Measurements from ENCODE around the gene SNAI3. TPM values are rescaled to one million over a fixed set of nuclear protein-coding genes. Genes with fewer than 3 reads are reported as not detected.
A peak's percentile ranks its signal among the peaks of the same experiment; 100 is the strongest.

The SNAI3 gene
- total and polyA plus RNA-seq, 9 of the 15 experiments (the other 6 are each of a cell fraction or from before 2014, with no cell fraction given) = 0.04 to 4.1 (median 0.80) TPM; not detected in 1

- TF ChIP-seq USF2 (CRISPR knock-in tag; IDR thresholded peaks at IDR 0.05) (0 out of 2 replicates have a peak, but pooled peaks have one; percentile 6), ZFP91 (CRISPR knock-in tag; IDR thresholded peaks at IDR 0.05) (no peak), ZNF398 (CRISPR knock-in tag; IDR thresholded peaks at IDR 0.05) (no peak), ZNF766 (CRISPR knock-in tag; conservative IDR thresholded peaks at IDR 0.05) (no peak), VEZF1 (CRISPR knock-in tag; IDR thresholded peaks at IDR 0.05) (peak; percentile 72), ETV6 (IDR thresholded peaks at IDR 0.05; ENCODE audit: borderline replicate concordance in 1 of 2, low read depth in 2 of 2, low read length in 1 of 2) (no peak), ETV6 (CRISPR knock-in tag; IDR thresholded peaks at IDR 0.05; ENCODE audit: borderline replicate concordance) (no peak), BCLAF1 (IDR thresholded peaks at IDR 0.05; ENCODE audit: borderline replicate concordance in 1 of 2, control insufficient read depth in 1 of 2, low read depth in 2 of 2, low read length in 1 of 2) (no peak), GATAD2A (IDR thresholded peaks at IDR 0.05) (no peak), UBTF (IDR thresholded peaks at IDR 0.05; ENCODE audit: borderline replicate concordance in 1 of 2, low read depth in 2 of 2, low read length in 2 of 2) (no peak), SNAPC5 (CRISPR knock-in tag; IDR thresholded peaks at IDR 0.05) (no peak), MYBL2 (IDR thresholded peaks at IDR 0.05; ENCODE audit: low read depth) (no peak), MYBL2 (CRISPR knock-in tag; IDR thresholded peaks at IDR 0.05; ENCODE audit: borderline replicate concordance) (no peak), POLR2H (tag; IDR thresholded peaks at IDR 0.05; ENCODE audit: low read depth) (no peak)
Observed at GRCh38 chr16:88691924-88692560, 5.7 kb upstream of the SNAI3 start (continued).

Measured in K562 (cell line).